HG03432 (cell line): ENCODE measurements around the gene CIDEB.
"Not testable (repeated sequence)": the region's sequence is repeated elsewhere in the genome, so short reads cannot be mapped to it uniquely, and the experiment has no call there.

ENCODE experiments used
- ATAC-seq: cut with Tn5 transposase; IDR thresholded peaks from one replicate; pipeline ENCODE4 v1.9.1; 2021; ENCODE audit warnings: mild to moderate bottlenecking, moderate library complexity; ENCODE audit not compliant: unreplicated experiment

The CIDEB gene

GRCh38 chr14:24332268-24332993 lies 24.7 kb upstream of the CIDEB start:
- peak; percentile 87 for ATAC-seq

- no peak for ATAC-seq
Observed at GRCh38 chr14:24331731-24332267, 24.0 kb upstream of the CIDEB start.

- no peak for ATAC-seq
Observed at GRCh38 chr14:24330973-24331674, 23.3 kb upstream of the CIDEB start.

- no peak for ATAC-seq
Observed at GRCh38 chr14:24329736-24330135, 22.0 kb upstream of the CIDEB start.

- no peak for ATAC-seq
Observed at GRCh38 chr14:24329073-24329663, 21.4 kb upstream of the CIDEB start.

- not testable (repeated sequence) for ATAC-seq
Observed at GRCh38 chr14:24327914-24328313, 20.1 kb upstream of the CIDEB start.

- ATAC-seq: no peak
Observed at GRCh38 chr14:24327303-24327702, 19.5 kb upstream of the CIDEB start.

GRCh38 chr14:24325963-24326362 lies 18.2 kb upstream of the CIDEB start:
- ATAC-seq: no peak

GRCh38 chr14:24325041-24325530 lies 17.3 kb upstream of the CIDEB start:
- no peak for ATAC-seq

- no peak for ATAC-seq
Observed at GRCh38 chr14:24324024-24324423, 16.2 kb upstream of the CIDEB start.

GRCh38 chr14:24323341-24323740 lies 15.6 kb upstream of the CIDEB start:
- ATAC-seq: no peak

- ATAC-seq: no peak
Observed at GRCh38 chr14:24322672-24323071, 14.9 kb upstream of the CIDEB start.

- ATAC-seq: no peak
Observed at GRCh38 chr14:24321212-24321975, 13.6 kb upstream of the CIDEB start.

GRCh38 chr14:24317141-24317928 lies 9.6 kb upstream of the CIDEB start:
- ATAC-seq: no peak

GRCh38 chr14:24316597-24316950 lies 8.8 kb upstream of the CIDEB start:
- no peak for ATAC-seq

- no peak for ATAC-seq
Observed at GRCh38 chr14:24315807-24316596, 8.2 kb upstream of the CIDEB start.

- ATAC-seq: no peak
Observed at GRCh38 chr14:24315243-24315806, 7.5 kb upstream of the CIDEB start.

- no peak for ATAC-seq
Observed at GRCh38 chr14:24314377-24315193, 6.8 kb upstream of the CIDEB start.
